Sigmoid colon (tissue), 7 donors: Measurements from ENCODE around the gene KCNAB3. TPM values are rescaled to one million over a fixed set of nuclear protein-coding genes. Genes with fewer than 3 reads are reported as not detected.

Source experiments
- DNase-seq: peaks from one replicate; pipeline ENCODE4 v3.0.0-alpha.2; 2019
- H3K27ac ChIP-seq, 4 donors: fragments of 200-600 bp; sonication (generic); one replicate each; pipeline ENCODE4 v1.5.1; 2016 to 2019; ENCODE audit warnings: mild to moderate bottlenecking in 1 of 4
- H3K27me3 ChIP-seq, 3 donors: fragments of 200-600 bp; sonication (generic); one replicate each; pipeline ENCODE4 v1.5.1; 2019; ENCODE audit warnings: mild to moderate bottlenecking in 1 of 3
- H3K36me3 ChIP-seq, 4 donors: fragments of 200-600 bp; sonication (generic); one replicate each; pipeline ENCODE4 v1.5.1; 2016 to 2019
- H3K4me1 ChIP-seq, 4 donors: fragments of 200-600 bp; sonication (generic); one replicate each; pipeline ENCODE4 v1.5.1; 2017 to 2019
- H3K4me3 ChIP-seq, 4 donors: fragments of 200-600 bp; sonication (generic); one replicate each; pipeline ENCODE4 v1.5.1; 2017 to 2019; ENCODE audit warnings: mild to moderate bottlenecking in 2 of 4, moderate library complexity in 1 of 4
- H3K9me3 ChIP-seq, 4 donors: fragments of 200-600 bp in 3 of 4; sonication (generic) in 3 of 4; one replicate each; pipeline versions ENCODE4 v1.5.1 to v1.6.1; 2013 to 2019
- EP300 ChIP-seq, 4 donors: sonication (generic); formaldehyde crosslinking; IDR thresholded peaks; one replicate each; pipeline ENCODE4 v1.6.1; 2017; ENCODE audit warnings: antibody characterized with exemption in 4 of 4
- POLR2A ChIP-seq, 2 donors: fragments of 450-650 bp; IDR thresholded peaks; one replicate each; pipeline ENCODE4 v1.6.1; 2016; ENCODE audit warnings: antibody characterized with exemption in 2 of 2, mild to moderate bottlenecking in 2 of 2, moderate library complexity in 2 of 2
- POLR2AphosphoS5 ChIP-seq, 4 donors: sonication (generic); formaldehyde crosslinking; IDR thresholded peaks; one replicate each; pipeline ENCODE4 v1.6.1; 2017; ENCODE audit warnings: antibody characterized with exemption in 4 of 4
- WGBS, 2 donors: extraction: QIAGEN DNeasy Blood & Tissue Kit; methylation state at CpG; one replicate each; pipeline ENCODE4 v1.1.7; 2013; 5-methylcytosine and 5-hydroxymethylcytosine counted together
- intact Hi-C: fragments of 100-400 bp; cut with DNase I; formaldehyde crosslinking; loops from one replicate; pipeline ENCODE4 v1.15.1; 2023
- polyA plus RNA-seq, 3 donors: library from polyadenylated mRNA; stranded (reverse); fragments of 200-250 nt; gene quantifications; one replicate each; pipeline ENCODE4 v1.2.3, GENCODE V29; 2013
- total RNA-seq, 4 donors: library from RNA; depleted of rRNA; stranded (reverse); fragments of >200 nt; gene quantifications; one replicate each; pipeline ENCODE4 v1.1.0, GENCODE V29; 2016
- TF ChIP-seq, protein P1 (sequence below), 4 experiments: fragments of 450-650 bp in 3 of 4; fragments of 200-600 bp in 1 of 4; IDR thresholded peaks; one replicate each; pipeline ENCODE4 v1.5.1; 2016 to 2019; ENCODE audit warnings: antibody characterized with exemption in 4 of 4, mild to moderate bottlenecking in 3 of 4, moderate library complexity in 2 of 4
- donor health status: healthy with polysubstance abuse.
- donor health status: Bipolar disorder and iron deficiency.
- donor health status: healthy.

Gene KCNAB3
- total and polyA plus RNA-seq, 7 donors: 0.54 to 5.5 (median 0.68) TPM; not detected in 1

DNA sequence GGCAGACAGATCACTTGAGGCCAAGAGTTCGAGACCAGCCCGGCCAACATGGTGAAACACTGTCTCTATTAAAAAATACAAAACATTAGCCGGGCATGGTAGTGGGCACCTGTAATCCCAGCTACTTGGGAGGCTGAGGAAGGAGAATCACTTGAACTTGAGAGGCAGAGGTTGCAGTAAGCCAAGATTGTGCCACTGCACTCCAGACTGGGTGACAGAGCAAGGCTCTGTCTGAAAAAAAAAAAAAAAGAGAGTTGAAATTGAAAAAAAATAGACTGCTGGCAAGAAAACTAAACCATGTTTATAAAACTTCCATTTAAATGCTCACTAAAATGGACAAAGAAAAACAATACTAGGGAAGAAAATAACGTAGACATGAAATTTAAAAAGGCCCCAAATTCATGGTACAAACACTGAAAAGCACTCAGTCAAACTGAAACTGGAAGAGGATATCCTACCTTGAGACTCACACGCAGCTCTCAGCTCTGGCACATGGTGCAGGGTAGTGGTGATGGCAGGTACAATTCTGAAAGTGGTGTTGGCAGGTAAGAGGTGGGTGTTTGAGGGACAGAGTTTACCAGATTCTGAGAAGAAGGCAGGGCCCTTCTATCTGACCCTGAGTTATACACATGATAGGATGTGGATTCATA lies 21.6 kb upstream of the KCNAB3 start:
- Histone ChIP-seq H3K27ac (peak overlapping the region; percentile 49 to 73 (median 62)), H3K4me3 (no peak overlapping the region), H3K27me3 (no peaks in the 10 kb centered on the region), H3K9me3 (no peaks in the 10 kb centered on the region), H3K36me3 (peaks cover 7 to 37% (median 25%) of the 10 kb centered on the region in 4 donors), H3K4me1 (peaks cover 0 to 31% (median 16%) of the 10 kb centered on the region in 4 donors)
- TF ChIP-seq POLR2A (IDR thresholded peaks at IDR 0.05) (no peak), EP300 (IDR thresholded peaks at IDR 0.05) (no peak), POLR2AphosphoS5 (IDR thresholded peaks at IDR 0.05) (no peak)
- TF ChIP-seq, protein P1, sequence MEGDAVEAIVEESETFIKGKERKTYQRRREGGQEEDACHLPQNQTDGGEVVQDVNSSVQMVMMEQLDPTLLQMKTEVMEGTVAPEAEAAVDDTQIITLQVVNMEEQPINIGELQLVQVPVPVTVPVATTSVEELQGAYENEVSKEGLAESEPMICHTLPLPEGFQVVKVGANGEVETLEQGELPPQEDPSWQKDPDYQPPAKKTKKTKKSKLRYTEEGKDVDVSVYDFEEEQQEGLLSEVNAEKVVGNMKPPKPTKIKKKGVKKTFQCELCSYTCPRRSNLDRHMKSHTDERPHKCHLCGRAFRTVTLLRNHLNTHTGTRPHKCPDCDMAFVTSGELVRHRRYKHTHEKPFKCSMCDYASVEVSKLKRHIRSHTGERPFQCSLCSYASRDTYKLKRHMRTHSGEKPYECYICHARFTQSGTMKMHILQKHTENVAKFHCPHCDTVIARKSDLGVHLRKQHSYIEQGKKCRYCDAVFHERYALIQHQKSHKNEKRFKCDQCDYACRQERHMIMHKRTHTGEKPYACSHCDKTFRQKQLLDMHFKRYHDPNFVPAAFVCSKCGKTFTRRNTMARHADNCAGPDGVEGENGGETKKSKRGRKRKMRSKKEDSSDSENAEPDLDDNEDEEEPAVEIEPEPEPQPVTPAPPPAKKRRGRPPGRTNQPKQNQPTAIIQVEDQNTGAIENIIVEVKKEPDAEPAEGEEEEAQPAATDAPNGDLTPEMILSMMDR (IDR thresholded peaks at IDR 0.05): no peak
- DNase-seq: no peak
- 69 to 71% methylated on average over 5 of the region's 5 CpGs for WGBS, 2 donors
- intact Hi-C loops: no loop called here

- Histone ChIP-seq H3K27ac (peak overlapping the region in 2 of 4 donors; percentile 72 to 73), H3K27me3 (no peaks in the 10 kb centered on the region), H3K4me3 (no peak overlapping the region), H3K36me3 (peaks cover 7 to 44% (median 32%) of the 10 kb centered on the region in 4 donors), H3K4me1 (peaks cover 0 to 24% (median 10%) of the 10 kb centered on the region in 4 donors), H3K9me3 (no peaks in the 10 kb centered on the region)
- intact Hi-C loops: no loop called here
- DNase-seq: no peak
- WGBS, 2 donors: 77 to 82% methylated on average over 3 of the region's 3 CpGs
- TF ChIP-seq, protein P1 (IDR thresholded peaks at IDR 0.05): no peak
- TF ChIP-seq POLR2A (IDR thresholded peaks at IDR 0.05): no peak
- TF ChIP-seq EP300 (IDR thresholded peaks at IDR 0.05): no peak
Measured at GRCh38 chr17:7950578-7950977, 20.9 kb upstream of the KCNAB3 start.

DNA sequence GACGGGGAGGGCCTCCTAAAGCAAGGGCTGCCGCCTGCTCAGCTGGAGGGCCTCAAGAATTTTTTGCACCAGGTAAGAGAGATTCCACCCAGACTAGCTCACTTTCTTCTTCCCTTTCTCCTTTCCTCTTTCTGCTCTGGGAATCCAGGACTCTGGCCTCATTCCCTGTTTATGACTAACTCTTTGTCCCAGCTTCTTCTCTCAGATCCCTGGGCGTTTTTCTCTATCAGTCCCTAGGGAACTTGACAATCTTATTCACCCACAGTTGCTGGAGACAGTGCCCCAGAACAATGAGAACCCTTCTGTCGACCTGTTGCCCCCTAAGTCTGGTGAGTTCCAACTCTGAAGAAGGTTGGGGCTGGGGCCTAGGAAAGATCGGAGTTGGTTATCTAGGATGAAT lies 18.0 kb upstream of the KCNAB3 start:
- Histone ChIP-seq H3K9me3 (no peaks in the 10 kb centered on the region), H3K36me3 (peaks cover 23 to 70% (median 53%) of the 10 kb centered on the region in 4 donors), H3K4me1 (peaks cover 0 to 14% (median 6%) of the 10 kb centered on the region in 4 donors), H3K27me3 (no peaks in the 10 kb centered on the region), H3K27ac (no peak overlapping the region), H3K4me3 (no peak overlapping the region)
- TF ChIP-seq POLR2AphosphoS5 (IDR thresholded peaks at IDR 0.05): no peak
- TF ChIP-seq EP300 (IDR thresholded peaks at IDR 0.05): no peak
- no peak for TF ChIP-seq POLR2A (IDR thresholded peaks at IDR 0.05)
- TF ChIP-seq, protein P1 (IDR thresholded peaks at IDR 0.05): no peak
- 87 to 91% methylated on average over 5 of the region's 5 CpGs for WGBS, 2 donors
- no peak for DNase-seq
- intact Hi-C loops: no loop called here

DNA sequence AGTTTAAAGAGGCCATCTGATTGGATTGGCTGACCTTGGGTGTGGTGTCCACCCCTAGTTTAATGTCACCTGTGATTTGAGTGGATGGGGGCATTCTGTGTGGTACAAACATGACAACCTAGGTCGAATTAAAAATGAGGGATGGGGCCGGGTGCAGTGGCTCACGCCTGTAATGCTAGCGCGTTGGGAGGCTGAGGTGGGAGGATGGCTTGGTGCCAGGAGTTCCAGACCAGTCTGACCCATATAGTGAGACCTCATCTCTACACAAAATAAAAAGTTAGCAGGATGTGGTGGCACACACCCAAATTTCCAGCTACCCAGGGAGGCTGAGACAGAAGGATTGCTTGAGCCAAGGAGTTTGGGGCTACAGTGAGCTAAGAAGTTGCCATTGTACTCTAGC lies 16.8 kb upstream of the KCNAB3 start:
- WGBS, 2 donors: 82 to 85% methylated on average over 5 of the region's 5 CpGs
- TF ChIP-seq POLR2AphosphoS5 (IDR thresholded peaks at IDR 0.05) (no peak), EP300 (IDR thresholded peaks at IDR 0.05) (no peak), POLR2A (IDR thresholded peaks at IDR 0.05) (no peak)
- TF ChIP-seq, protein P1 (IDR thresholded peaks at IDR 0.05): no peak
- Histone ChIP-seq H3K9me3 (no peaks in the 10 kb centered on the region), H3K36me3 (peaks cover 23 to 80% (median 54%) of the 10 kb centered on the region in 4 donors), H3K4me3 (no peak overlapping the region), H3K27ac (no peak overlapping the region), H3K27me3 (no peaks in the 10 kb centered on the region), H3K4me1 (peaks cover 0 to 2% (median 0%) of the 10 kb centered on the region in 4 donors)
- DNase-seq: no peak
- intact Hi-C loops: no loop called here
